Activated naive CD4-positive, alpha-beta T cell treated with anti-CD3 and anti-CD28 coated beads, Interleukin-2, amount 50 U/mL, for 24 hours (primary cell): Measurements from ENCODE around the gene CD40.

ENCODE experiments used
- H3K27ac Mint-ChIP-seq: one replicate; pipeline ENCODE4 v1.8.0; 2021; ENCODE audit warnings: mild to moderate bottlenecking, mixed read lengths
- H3K27me3 Mint-ChIP-seq: one replicate; pipeline ENCODE4 v1.8.0; 2021; ENCODE audit warnings: mixed read lengths
- H3K36me3 Mint-ChIP-seq: one replicate; pipeline ENCODE4 v1.8.0; 2021; ENCODE audit warnings: mixed read lengths
- H3K4me1 Mint-ChIP-seq: one replicate; pipeline ENCODE4 v1.8.0; 2021; ENCODE audit warnings: mixed read lengths
- H3K4me3 Mint-ChIP-seq: one replicate; pipeline ENCODE4 v1.8.0; 2021; ENCODE audit warnings: mild to moderate bottlenecking, mixed read lengths
- H3K9me3 Mint-ChIP-seq: one replicate; pipeline ENCODE4 v1.8.0; 2021; ENCODE audit warnings: mixed read lengths

The CD40 gene

DNA sequence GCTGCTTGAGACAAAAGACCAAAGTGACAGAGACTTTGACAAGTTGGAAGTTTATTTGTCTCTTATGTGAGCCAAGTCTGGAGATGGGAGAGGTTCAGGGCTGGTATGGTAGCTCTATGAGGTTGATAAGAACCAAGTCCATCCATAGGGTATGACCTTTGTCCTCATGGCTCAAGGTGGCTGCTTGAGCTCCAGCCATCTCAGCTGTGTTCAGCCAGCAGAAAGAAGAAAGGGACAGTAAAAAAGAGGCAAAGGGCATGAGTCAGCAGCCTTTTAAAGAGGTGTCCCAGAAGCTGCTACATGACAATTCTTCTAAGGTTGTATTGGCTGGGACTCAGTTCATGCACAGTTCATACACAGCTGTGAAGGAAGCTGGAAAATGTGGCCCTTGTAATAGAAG, 49.0 kb downstream of the CD40 start:
- no peak overlapping the region for H3K27ac Mint-ChIP-seq
- H3K36me3 Mint-ChIP-seq: no peaks in the 10 kb centered on the region
- peaks cover 15% of the 10 kb centered on the region for H3K27me3 Mint-ChIP-seq
- no peak overlapping the region for H3K4me3 Mint-ChIP-seq
- H3K4me1 Mint-ChIP-seq: no peaks in the 10 kb centered on the region
- H3K9me3 Mint-ChIP-seq: no peaks in the 10 kb centered on the region

DNA sequence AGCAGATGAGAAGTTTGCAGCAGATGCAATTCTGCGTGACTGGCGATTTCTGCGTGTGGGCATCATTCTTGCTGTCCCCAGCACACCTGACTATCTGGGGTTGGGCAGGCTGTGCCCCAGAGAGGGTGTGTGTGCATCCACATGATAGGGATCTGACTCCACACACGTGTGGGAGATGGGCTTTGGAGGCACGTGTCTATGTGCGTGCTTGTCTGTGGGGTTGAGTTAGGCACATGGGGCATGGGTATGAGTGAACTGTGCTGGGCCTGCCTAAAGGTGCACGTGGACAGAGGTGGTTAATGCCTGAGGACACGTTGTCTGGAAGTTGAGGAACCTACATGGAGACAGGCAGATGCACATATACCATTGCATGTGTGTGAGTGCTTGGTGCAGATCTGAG, 50.3 kb downstream of the CD40 start:
- Mint-ChIP-seq H3K9me3 (no peaks in the 10 kb centered on the region), H3K36me3 (no peaks in the 10 kb centered on the region), H3K27ac (no peak overlapping the region), H3K4me3 (no peak overlapping the region), H3K4me1 (no peaks in the 10 kb centered on the region), H3K27me3 (peaks cover 27% of the 10 kb centered on the region)

DNA sequence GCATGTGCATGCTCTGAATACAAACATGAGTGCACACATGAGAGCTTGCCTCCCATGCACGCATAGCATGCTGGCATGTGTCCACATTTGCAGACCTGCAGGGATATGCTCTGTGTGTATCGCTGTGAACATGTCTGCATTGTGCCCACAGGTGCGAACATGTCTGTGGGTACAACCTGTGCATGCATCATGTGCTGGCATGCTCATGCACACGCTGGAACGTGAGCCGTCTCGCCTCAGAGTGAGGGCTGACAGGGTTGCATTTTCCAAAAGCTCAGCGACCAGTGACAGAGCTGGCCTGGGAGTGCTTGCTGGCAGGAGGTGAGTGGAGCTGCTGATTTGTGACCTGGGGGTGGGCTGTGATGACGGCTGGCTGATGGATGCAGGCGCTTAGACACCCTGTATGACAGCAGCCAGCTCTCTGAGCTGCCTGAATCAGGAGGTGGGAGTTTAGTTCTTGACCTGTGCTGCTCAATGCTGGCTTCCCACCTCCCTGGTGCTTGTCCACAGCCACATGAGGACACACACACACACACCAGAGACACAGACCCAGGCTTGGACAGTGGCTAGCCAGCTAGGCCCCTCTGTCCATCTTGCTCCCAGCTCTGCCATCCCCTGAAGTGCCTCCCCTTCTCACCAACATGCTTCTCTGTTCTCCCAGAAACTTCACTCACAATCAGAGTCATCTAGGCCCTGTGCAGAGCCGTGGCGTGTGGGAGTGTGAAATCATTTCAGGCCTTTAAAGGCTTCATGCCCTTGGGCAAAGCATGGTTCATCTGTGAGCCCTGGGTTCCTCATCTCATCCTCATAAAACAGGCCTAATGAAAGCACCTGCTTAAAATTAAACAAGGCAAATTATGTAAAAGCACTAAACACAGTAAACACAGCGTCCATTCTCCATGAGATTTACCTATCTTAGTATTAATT, 51.4 kb downstream of the CD40 start:
- Mint-ChIP-seq H3K4me3 (no peak overlapping the region), H3K36me3 (no peaks in the 10 kb centered on the region), H3K27me3 (peaks cover 27% of the 10 kb centered on the region), H3K4me1 (no peaks in the 10 kb centered on the region), H3K27ac (no peak overlapping the region), H3K9me3 (no peaks in the 10 kb centered on the region)

DNA sequence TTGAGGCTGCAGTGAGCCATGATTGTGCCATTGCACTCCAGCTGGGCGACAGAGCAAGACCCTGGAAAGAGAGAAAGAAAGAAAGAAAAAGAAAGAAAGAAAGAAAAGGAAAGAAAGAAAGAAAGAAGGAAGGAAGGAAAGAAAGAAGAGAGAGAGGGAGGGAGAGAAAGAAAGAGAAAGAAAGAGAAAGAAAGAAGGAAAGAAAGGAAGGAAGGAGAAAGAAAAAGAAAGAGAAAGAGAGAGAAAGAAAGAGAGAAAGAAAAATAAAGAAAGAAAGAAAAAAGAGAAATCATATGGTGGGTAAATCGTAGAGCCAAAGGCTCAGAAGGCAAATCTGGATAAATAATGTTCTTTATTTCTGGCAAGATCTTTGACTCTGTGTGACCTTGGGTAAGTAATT, 53.4 kb downstream of the CD40 start:
- Mint-ChIP-seq H3K27me3 (peaks cover 36% of the 10 kb centered on the region), H3K4me3 (no peak overlapping the region), H3K4me1 (no peaks in the 10 kb centered on the region), H3K9me3 (no peaks in the 10 kb centered on the region), H3K36me3 (no peaks in the 10 kb centered on the region), H3K27ac (no peak overlapping the region)

DNA sequence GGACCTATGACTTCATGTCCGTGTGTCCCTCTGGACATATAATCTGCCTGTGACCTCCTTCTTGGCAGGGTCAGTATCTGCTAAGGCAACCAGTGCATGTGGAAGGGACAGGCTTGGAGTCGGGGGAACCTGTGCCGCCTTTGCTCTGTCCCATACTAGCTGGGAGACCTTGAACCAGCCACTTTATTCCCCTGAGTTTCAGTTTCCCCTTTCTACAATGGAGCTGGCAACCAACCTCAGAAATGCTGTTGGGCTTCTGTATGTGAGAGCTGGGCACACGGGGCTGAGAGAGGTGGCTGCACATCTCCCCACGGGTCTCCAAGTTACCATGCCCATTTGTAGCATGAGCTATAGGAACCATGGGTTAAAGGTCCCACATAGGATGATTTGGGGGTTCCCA, 53.8 kb downstream of the CD40 start:
- Mint-ChIP-seq H3K27me3 (peaks cover 36% of the 10 kb centered on the region), H3K4me1 (no peaks in the 10 kb centered on the region), H3K36me3 (no peaks in the 10 kb centered on the region), H3K27ac (no peak overlapping the region), H3K4me3 (no peak overlapping the region), H3K9me3 (no peaks in the 10 kb centered on the region)

DNA sequence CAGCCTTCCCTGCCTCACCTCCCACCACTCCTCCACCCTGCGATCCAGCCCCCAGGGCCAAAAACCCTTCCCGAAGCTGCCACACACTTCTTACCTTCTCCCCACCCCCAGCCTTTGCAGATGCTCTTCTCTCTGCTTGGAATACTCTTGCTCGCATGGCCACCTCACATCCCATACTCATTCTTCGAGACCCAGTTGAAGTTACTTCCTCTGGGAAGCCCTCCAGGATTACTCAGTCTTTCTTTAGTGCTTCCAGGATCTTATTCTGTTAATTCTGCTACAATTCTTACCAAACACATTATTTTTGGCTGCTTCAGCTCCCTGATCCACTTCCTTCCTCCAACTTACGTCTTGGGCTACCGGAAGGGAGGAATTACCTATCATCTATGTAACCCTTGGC, 54.3 kb downstream of the CD40 start:
- H3K36me3 Mint-ChIP-seq: no peaks in the 10 kb centered on the region
- peaks cover 36% of the 10 kb centered on the region for H3K27me3 Mint-ChIP-seq
- no peaks in the 10 kb centered on the region for H3K9me3 Mint-ChIP-seq
- no peak overlapping the region for H3K4me3 Mint-ChIP-seq
- H3K4me1 Mint-ChIP-seq: no peaks in the 10 kb centered on the region
- H3K27ac Mint-ChIP-seq: no peak overlapping the region

DNA sequence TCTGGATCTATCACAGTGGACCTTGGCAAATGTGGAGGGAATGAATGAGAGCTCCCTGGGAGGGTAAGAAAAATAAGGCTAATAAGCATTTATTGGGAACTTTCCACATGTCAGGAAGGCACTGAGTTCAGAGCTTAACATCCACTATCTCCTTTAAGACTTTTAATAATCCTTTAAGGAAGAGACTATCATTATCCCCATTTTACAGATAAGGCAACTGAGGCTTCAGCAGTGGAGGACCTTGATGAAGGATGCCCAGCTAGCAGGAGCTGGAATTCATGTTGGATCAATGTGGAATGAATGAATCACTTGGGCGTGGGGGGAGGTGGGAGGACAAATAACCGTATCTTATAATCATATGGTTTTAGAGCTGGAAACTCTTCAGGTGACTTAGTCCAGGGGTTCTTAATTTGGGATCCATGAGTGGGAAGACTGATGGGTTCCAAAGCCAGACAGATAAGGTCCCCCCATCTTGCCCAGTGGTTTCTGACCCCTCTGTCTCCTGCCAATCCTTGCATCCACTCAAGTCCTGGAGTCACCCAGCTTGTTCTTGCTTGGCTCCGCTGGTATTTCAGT, 54.9 kb downstream of the CD40 start:
- H3K9me3 Mint-ChIP-seq: no peaks in the 10 kb centered on the region
- no peaks in the 10 kb centered on the region for H3K4me1 Mint-ChIP-seq
- H3K36me3 Mint-ChIP-seq: no peaks in the 10 kb centered on the region
- no peak overlapping the region for H3K4me3 Mint-ChIP-seq
- no peak overlapping the region for H3K27ac Mint-ChIP-seq
- H3K27me3 Mint-ChIP-seq: peaks cover 38% of the 10 kb centered on the region

DNA sequence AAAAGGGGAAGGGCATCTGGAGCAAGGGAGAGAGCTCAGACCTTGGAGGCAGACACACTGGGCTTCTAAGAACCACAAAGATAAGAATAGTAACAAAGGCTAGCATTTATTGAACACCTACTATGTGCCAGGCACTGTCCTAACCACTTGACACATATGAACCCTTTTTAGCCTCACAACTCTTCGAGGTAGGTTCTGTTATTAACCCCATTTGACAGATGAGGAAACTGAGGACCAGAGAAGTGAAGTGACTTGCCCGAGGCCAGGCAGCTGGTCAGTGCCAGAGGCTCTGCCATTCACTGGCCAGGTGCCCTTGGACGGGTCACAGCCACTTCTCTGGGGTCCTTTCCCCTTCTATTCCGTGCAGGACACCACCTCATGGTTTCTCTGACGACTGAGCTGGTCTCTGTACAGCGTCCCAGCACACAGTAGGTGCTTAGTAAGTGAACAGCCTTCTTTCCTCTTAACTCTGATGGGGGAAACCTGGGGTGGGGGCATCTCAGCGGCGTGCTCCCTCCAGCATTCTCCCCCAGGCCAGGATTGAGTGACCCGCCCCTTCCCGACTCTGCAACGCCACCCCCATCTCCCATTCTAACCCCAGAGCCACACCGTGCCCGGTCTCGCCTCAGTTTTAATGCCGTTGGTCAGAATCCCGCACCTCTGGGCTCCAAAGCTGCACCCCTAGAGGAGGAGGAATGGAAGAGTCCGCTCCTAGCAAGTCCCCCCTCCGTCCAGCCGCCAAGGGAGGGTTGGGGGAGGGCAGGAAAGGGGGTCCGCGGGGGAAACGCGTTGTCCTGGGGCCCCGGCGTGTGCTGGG, 55.7 kb downstream of the CD40 start:
- H3K4me3 Mint-ChIP-seq: no peak overlapping the region
- H3K27ac Mint-ChIP-seq: no peak overlapping the region
- peaks cover 42% of the 10 kb centered on the region for H3K27me3 Mint-ChIP-seq
- H3K36me3 Mint-ChIP-seq: no peaks in the 10 kb centered on the region
- no peaks in the 10 kb centered on the region for H3K4me1 Mint-ChIP-seq
- H3K9me3 Mint-ChIP-seq: no peaks in the 10 kb centered on the region

DNA sequence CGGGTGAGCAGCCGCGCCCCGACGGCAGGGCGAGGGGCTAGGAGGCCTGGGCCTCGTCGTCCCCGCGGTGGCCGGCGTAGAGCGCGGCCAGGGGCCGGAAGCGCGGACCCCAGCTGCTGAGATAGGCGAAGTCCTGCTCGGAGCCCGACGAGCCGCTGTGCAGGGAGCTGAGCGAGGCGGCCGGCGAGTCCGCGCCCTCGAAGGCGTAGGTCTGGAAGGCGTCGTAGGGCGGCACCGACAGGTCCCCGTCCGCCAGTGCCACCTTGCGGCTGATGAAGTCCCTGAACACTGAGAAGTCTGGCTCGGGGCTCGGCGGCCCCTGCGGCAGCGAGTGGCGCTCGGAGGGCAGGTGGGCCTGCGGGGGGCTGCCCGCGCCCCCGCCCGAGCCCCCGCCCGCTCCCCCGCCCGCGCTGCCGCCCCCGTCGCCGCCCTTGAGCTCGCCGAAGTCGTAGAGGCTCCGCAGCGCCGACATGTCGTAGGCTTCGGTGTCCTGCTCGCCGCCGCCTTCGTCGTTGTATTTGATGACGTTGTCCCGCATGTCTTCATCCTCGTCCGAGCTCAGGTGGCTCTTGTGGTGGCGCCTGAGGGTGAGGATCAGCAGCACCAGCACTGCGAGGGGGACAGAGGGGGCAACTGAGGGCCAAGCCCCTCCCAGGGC, 56.5 kb downstream of the CD40 start:
- H3K36me3 Mint-ChIP-seq: no peaks in the 10 kb centered on the region
- peaks cover 46% of the 10 kb centered on the region for H3K27me3 Mint-ChIP-seq
- H3K9me3 Mint-ChIP-seq: no peaks in the 10 kb centered on the region
- H3K4me1 Mint-ChIP-seq: no peaks in the 10 kb centered on the region
- no peak overlapping the region for H3K4me3 Mint-ChIP-seq
- no peak overlapping the region for H3K27ac Mint-ChIP-seq

DNA sequence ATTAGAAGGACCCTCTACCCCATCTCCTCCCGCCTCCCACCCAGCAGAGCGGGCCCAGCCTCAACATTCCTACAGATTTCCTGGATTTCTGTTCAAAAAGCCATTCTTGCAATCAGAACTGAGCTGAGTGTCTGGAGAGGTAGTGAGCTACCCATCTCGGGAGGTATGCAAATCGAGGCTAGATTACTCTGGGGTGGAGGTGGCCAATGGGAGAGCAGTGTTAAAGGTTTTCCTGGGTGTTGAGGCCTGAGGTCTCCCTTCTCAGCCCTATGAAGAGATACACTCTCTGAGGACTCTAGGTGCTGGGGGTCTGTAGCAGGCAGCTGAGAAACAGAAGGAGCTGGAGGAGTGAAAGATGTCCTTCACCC, 57.0 kb downstream of the CD40 start:
- no peak overlapping the region for H3K4me3 Mint-ChIP-seq
- no peak overlapping the region for H3K27ac Mint-ChIP-seq
- H3K4me1 Mint-ChIP-seq: no peaks in the 10 kb centered on the region
- H3K36me3 Mint-ChIP-seq: no peaks in the 10 kb centered on the region
- H3K9me3 Mint-ChIP-seq: no peaks in the 10 kb centered on the region
- peaks cover 45% of the 10 kb centered on the region for H3K27me3 Mint-ChIP-seq

DNA sequence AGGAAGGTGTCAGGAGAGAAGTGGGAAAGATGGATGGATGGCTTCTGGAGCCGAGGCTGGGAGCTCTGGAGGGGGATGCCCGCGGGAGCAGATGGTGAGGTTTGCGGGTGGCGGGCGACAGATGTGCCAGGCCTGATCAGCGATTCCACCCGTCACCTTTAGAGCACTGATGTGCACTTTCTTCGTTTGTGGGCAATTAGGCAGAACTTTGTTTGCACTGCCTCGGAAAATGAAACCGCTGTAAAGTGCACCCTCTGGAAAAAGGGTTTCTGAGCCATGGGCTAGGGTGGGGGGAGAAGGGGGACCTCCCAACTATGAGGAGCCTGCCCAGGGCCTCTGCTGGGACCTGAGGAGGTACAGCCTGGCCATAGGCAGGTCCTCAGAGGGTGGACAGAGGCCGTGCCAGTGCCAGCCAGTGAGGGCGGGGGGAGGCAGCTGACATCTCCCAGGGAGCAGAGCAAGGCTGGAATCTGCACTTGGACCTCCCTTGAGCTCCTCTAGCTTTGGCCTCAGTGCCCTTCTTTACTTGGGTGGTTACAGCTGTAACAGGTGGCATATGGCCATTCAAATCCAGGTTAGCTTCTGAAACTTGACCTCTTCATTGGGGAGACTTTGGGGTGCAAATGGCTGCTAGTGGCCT, 58.7 kb downstream of the CD40 start:
- Mint-ChIP-seq H3K27ac (no peak overlapping the region), H3K9me3 (no peaks in the 10 kb centered on the region), H3K36me3 (no peaks in the 10 kb centered on the region), H3K27me3 (peaks cover 43% of the 10 kb centered on the region), H3K4me3 (no peak overlapping the region), H3K4me1 (no peaks in the 10 kb centered on the region)

DNA sequence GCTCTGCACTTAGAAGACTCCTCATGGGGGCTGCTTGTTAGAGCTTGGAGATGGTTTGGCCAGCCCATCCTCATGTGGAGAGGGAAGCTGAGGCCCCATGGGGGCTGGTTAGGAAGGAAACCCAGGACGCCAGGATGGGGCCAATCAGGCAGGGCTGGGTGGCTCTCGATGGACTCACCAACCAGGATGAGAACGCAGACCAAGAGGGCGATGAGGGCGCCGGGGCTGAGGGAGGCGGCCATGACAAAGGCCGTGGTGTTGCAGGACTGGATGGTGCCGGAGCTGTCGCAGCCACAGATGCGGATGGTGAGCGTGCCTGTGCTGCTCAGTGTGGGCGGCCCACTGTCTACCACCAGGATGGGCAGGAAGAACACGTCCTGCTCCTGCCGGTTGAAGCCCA, 59.7 kb downstream of the CD40 start:
- no peaks in the 10 kb centered on the region for H3K4me1 Mint-ChIP-seq
- no peak overlapping the region for H3K27ac Mint-ChIP-seq
- H3K27me3 Mint-ChIP-seq: peaks cover 39% of the 10 kb centered on the region
- no peaks in the 10 kb centered on the region for H3K9me3 Mint-ChIP-seq
- no peaks in the 10 kb centered on the region for H3K36me3 Mint-ChIP-seq
- H3K4me3 Mint-ChIP-seq: no peak overlapping the region

DNA sequence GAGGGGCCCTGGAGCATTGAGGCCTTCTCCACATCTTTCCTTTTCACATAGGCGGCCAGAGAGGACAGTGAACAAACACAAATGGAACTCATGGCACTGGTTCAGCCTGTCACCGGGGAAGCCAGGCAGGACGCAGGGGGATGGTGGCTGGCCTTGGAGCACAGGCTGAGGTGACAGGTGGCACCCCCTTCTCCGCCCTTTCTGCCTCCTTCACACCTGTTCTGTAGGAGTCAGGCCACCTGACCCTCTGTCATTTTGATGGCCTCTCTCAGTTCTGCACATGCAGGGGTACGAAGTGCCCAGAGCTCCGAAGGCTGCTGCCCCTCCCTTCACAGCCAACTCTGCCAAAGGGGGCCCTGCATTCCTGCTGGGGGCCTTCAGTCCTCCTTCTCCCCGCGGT, 60.8 kb downstream of the CD40 start:
- no peaks in the 10 kb centered on the region for H3K9me3 Mint-ChIP-seq
- H3K36me3 Mint-ChIP-seq: no peaks in the 10 kb centered on the region
- no peak overlapping the region for H3K27ac Mint-ChIP-seq
- no peak overlapping the region for H3K4me3 Mint-ChIP-seq
- no peaks in the 10 kb centered on the region for H3K4me1 Mint-ChIP-seq
- H3K27me3 Mint-ChIP-seq: peaks cover 35% of the 10 kb centered on the region
